Measurements from ENCODE around the gene PKNOX2. TPM values are rescaled to one million over a fixed set of nuclear protein-coding genes. Genes with fewer than 3 reads are reported as not detected.
A peak's percentile ranks its signal among the peaks of the same experiment; 100 is the strongest.

PKNOX2 gene
- total RNA-seq, 4 donors from 2014 or later = 1.5 to 8.2 (median 3.6) TPM

GRCh38 chr11:125435461-125436238 lies 271.1 kb downstream of the PKNOX2 start:
- WGBS = 79% methylated on average over 9 of the region's 9 CpGs
- no peak for TF ChIP-seq POLR2AphosphoS5 (IDR thresholded peaks at IDR 0.05)
- no peak for TF ChIP-seq CTCF (IDR thresholded peaks at IDR 0.05)
- no peak for TF ChIP-seq EP300 (IDR thresholded peaks at IDR 0.05)
- TF ChIP-seq POLR2A (IDR thresholded peaks at IDR 0.05) = no peak
- no peaks in the 10 kb centered on the region for H3K4me1 ChIP-seq
- no peak overlapping the region for H3K27ac ChIP-seq
- DNase-seq (ENCODE audit: low spot score in 2 of 2) = no peak
- no peaks in the 10 kb centered on the region for H3K9me3 ChIP-seq
- H3K36me3 ChIP-seq = no peaks in the 10 kb centered on the region
- H3K4me3 ChIP-seq = no peak overlapping the region
- H3K27me3 ChIP-seq = peaks cover 1% of the 10 kb centered on the region

GRCh38 chr11:125441648-125442410 lies 277.3 kb downstream of the PKNOX2 start:
- 66% methylated on average over 11 of the region's 11 CpGs for WGBS
- TF ChIP-seq EP300 (IDR thresholded peaks at IDR 0.05) = no peak
- no peak for TF ChIP-seq POLR2AphosphoS5 (IDR thresholded peaks at IDR 0.05)
- no peak for TF ChIP-seq CTCF (IDR thresholded peaks at IDR 0.05)
- no peak for TF ChIP-seq POLR2A (IDR thresholded peaks at IDR 0.05)

GRCh38 chr11:125442946-125443345 lies 278.4 kb downstream of the PKNOX2 start:
- peak in 1 of 2 donors; percentile 7 for DNase-seq (ENCODE audit: low spot score in 2 of 2)
- Histone ChIP-seq H3K4me3 (no peak overlapping the region), H3K4me1 (no peaks in the 10 kb centered on the region), H3K9me3 (no peaks in the 10 kb centered on the region), H3K27me3 (peaks cover 2% of the 10 kb centered on the region), H3K27ac (no peak overlapping the region), H3K36me3 (no peaks in the 10 kb centered on the region)
- 94% methylated on average over 6 of the region's 6 CpGs for WGBS
- TF ChIP-seq POLR2AphosphoS5 (IDR thresholded peaks at IDR 0.05) = no peak
- no peak for TF ChIP-seq EP300 (IDR thresholded peaks at IDR 0.05)
- no peak for TF ChIP-seq POLR2A (IDR thresholded peaks at IDR 0.05)
- no peak for TF ChIP-seq CTCF (IDR thresholded peaks at IDR 0.05)

More at GRCh38 chr11:125441648-125442410, 277.3 kb downstream of the PKNOX2 start:
- Histone ChIP-seq H3K27me3 (peaks cover 2% of the 10 kb centered on the region), H3K9me3 (no peaks in the 10 kb centered on the region), H3K4me3 (no peak overlapping the region), H3K4me1 (no peaks in the 10 kb centered on the region), H3K36me3 (no peaks in the 10 kb centered on the region), H3K27ac (no peak overlapping the region)
- no peak for DNase-seq (ENCODE audit: low spot score in 2 of 2)

- no peak for TF ChIP-seq CTCF (IDR thresholded peaks at IDR 0.05)
- TF ChIP-seq POLR2A (IDR thresholded peaks at IDR 0.05) = no peak
- TF ChIP-seq EP300 (IDR thresholded peaks at IDR 0.05) = no peak
- no peak for TF ChIP-seq POLR2AphosphoS5 (IDR thresholded peaks at IDR 0.05)
- H3K27ac ChIP-seq = no peak overlapping the region
- H3K4me1 ChIP-seq = no peaks in the 10 kb centered on the region
- H3K36me3 ChIP-seq = no peaks in the 10 kb centered on the region
- WGBS = 40% methylated on average over 10 of the region's 10 CpGs
- H3K9me3 ChIP-seq = no peaks in the 10 kb centered on the region
- peaks cover 2% of the 10 kb centered on the region for H3K27me3 ChIP-seq
- DNase-seq (ENCODE audit: low spot score in 2 of 2) = peak in 1 of 2 donors; percentile 4
- no peak overlapping the region for H3K4me3 ChIP-seq
Observed at GRCh38 chr11:125443767-125444311, 279.3 kb downstream of the PKNOX2 start.

- 93% methylated on average over 12 of the region's 12 CpGs for WGBS
- peak in 1 of 2 donors; percentile 75 for DNase-seq (ENCODE audit: low spot score in 2 of 2)
- Histone ChIP-seq H3K4me1 (no peaks in the 10 kb centered on the region), H3K27me3 (peaks cover under 1% of the 10 kb centered on the region), H3K4me3 (no peak overlapping the region), H3K36me3 (no peaks in the 10 kb centered on the region), H3K27ac (no peak overlapping the region), H3K9me3 (no peaks in the 10 kb centered on the region)
- TF ChIP-seq CTCF (IDR thresholded peaks at IDR 0.05) = no peak
- TF ChIP-seq EP300 (IDR thresholded peaks at IDR 0.05) = no peak
- no peak for TF ChIP-seq POLR2A (IDR thresholded peaks at IDR 0.05)
- no peak for TF ChIP-seq POLR2AphosphoS5 (IDR thresholded peaks at IDR 0.05)
Observed at GRCh38 chr11:125445731-125446130, 281.2 kb downstream of the PKNOX2 start.

Data from suprapubic skin (tissue), 4 donors.